Tibial artery (tissue), 4 donors: ENCODE results near the gene PALB2.

ENCODE experiments used
- DNase-seq, 2 donors: peaks; one replicate each; pipeline ENCODE4 v3.0.0-alpha.2; 2019
- H3K27ac ChIP-seq, 2 donors: fragments of 200-600 bp; sonication (generic) in 1 of 2; 1 replicate in 1 of 2; 2 replicates in 1 of 2; pipeline ENCODE4 v1.5.1; 2018 to 2019; ENCODE audit warnings: mild to moderate bottlenecking in 1 of 2
- H3K27me3 ChIP-seq, 2 donors: fragments of 200-600 bp; sonication (generic) in 1 of 2; one replicate each; pipeline versions ENCODE4 v1.5.1 to v1.6.0; 2016 to 2019
- H3K36me3 ChIP-seq, 3 donors: fragments of 200-600 bp; sonication (generic) in 2 of 3; one replicate each; pipeline ENCODE4 v1.5.1; 2016 to 2019; ENCODE audit warnings: mild to moderate bottlenecking in 2 of 3
- H3K4me1 ChIP-seq, 4 donors: fragments of 200-600 bp; sonication (generic) in 2 of 4; 1 replicate in 3 of 4; 2 replicates in 1 of 4; pipeline ENCODE4 v1.5.1; 2016 to 2019
- H3K4me3 ChIP-seq, 2 donors: fragments of 200-600 bp; sonication (generic) in 1 of 2; 1 replicate in 1 of 2; 2 replicates in 1 of 2; pipeline ENCODE4 v1.5.1; 2018 to 2019; ENCODE audit warnings: mild to moderate bottlenecking in 2 of 2
- H3K9me3 ChIP-seq, 3 donors: fragments of 200-600 bp; sonication (generic) in 1 of 3; one replicate each; pipeline ENCODE4 v1.5.1; 2016 to 2019
- intact Hi-C: fragments of 100-400 bp; cut with DNase I; formaldehyde crosslinking; loops from one replicate; pipeline ENCODE4 v1.15.0; 2023; ENCODE audit warnings: low total_unique reads
- TF ChIP-seq, protein P1 (sequence below), 2 experiments: fragments of 200-600 bp in 1 of 2; fragments of 450-650 bp in 1 of 2; IDR thresholded peaks; one replicate each; pipeline ENCODE4 v1.5.1; 2017 to 2019; ENCODE audit warnings: antibody characterized with exemption in 2 of 2, mild to moderate bottlenecking in 1 of 2, moderate library complexity in 1 of 2

The PALB2 gene

GRCh38 chr16:23640931-23641765 lies at the start of gene PALB2, which contains the start of gene DCTN5:
Gene PALB2 (minus strand): TSS chr16:23641310. CDS start chr16:23641157, 153 bp downstream.
Gene DCTN5 (plus strand): TSS chr16:23641466. CDS start chr16:23641543, 77 bp downstream.
- intact Hi-C loops = loop anchor here (5.0 kb wide), 1 partner anchor 44 kb away; the partner anchor contains the start of gene NDUFAB1
- H3K36me3 ChIP-seq = peaks cover 23 to 35% (median 24%) of the 10 kb centered on the region in 3 donors
- no peaks in the 10 kb centered on the region for H3K9me3 ChIP-seq
- TF ChIP-seq, protein P1, sequence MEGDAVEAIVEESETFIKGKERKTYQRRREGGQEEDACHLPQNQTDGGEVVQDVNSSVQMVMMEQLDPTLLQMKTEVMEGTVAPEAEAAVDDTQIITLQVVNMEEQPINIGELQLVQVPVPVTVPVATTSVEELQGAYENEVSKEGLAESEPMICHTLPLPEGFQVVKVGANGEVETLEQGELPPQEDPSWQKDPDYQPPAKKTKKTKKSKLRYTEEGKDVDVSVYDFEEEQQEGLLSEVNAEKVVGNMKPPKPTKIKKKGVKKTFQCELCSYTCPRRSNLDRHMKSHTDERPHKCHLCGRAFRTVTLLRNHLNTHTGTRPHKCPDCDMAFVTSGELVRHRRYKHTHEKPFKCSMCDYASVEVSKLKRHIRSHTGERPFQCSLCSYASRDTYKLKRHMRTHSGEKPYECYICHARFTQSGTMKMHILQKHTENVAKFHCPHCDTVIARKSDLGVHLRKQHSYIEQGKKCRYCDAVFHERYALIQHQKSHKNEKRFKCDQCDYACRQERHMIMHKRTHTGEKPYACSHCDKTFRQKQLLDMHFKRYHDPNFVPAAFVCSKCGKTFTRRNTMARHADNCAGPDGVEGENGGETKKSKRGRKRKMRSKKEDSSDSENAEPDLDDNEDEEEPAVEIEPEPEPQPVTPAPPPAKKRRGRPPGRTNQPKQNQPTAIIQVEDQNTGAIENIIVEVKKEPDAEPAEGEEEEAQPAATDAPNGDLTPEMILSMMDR (IDR thresholded peaks at IDR 0.05) = peak in 1 of 2 experiments; percentile 9
- peak within 1 kb of the TSS; percentile 64 to 87 for H3K4me3 ChIP-seq
- no peaks in the 10 kb centered on the region for H3K27me3 ChIP-seq
- peaks cover 0 to 29% (median 19%) of the 10 kb centered on the region in 4 donors for H3K4me1 ChIP-seq
- peak within 1 kb of the TSS; percentile 76 to 90 for H3K27ac ChIP-seq
- DNase-seq = peak; percentile 93 to 96

DNA sequence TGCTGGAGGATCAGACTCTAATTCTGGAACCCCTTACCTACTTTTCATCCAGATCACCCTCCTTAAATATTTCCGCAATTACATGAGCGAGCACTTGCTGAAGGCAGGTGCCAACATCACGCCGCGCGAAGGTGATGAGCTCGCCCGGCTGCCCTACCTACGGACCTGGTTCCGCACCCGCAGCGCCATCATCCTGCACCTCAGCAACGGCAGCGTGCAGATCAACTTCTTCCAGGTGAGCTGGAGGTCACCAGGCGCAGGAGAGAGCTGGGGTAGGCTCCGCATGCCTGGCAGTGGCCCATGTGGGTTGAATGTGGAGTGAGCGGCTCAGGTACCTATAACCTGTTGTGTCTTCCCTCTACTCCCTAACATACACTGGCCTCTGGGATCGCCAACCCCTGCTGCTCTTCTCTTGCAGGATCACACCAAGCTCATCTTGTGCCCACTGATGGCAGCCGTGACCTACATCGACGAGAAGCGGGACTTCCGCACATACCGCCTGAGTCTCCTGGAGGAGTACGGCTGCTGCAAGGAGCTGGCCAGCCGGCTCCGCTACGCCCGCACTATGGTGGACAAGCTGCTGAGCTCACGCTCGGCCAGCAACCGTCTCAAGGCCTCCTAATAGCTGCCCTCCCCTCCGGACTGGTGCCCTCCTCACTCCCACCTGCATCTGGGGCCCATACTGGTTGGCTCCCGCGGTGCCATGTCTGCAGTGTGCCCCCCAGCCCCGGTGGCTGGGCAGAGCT lies 48.5 kb upstream of the PALB2 start:
- no peak for DNase-seq
- peaks cover 33 to 65% (median 51%) of the 10 kb centered on the region in 3 donors for H3K36me3 ChIP-seq
- intact Hi-C loops = no loop called here

GRCh38 chr16:23687034-23687808 lies 46.1 kb upstream of the PALB2 start:
- DNase-seq = no peak
- TF ChIP-seq, protein P1 (IDR thresholded peaks at IDR 0.05) = no peak
- Histone ChIP-seq H3K4me3 (no peak overlapping the region), H3K4me1 (no peaks in the 10 kb centered on the region), H3K27ac (no peak overlapping the region), H3K9me3 (no peaks in the 10 kb centered on the region), H3K27me3 (no peaks in the 10 kb centered on the region), H3K36me3 (peaks cover 33 to 85% (median 62%) of the 10 kb centered on the region in 3 donors)
- intact Hi-C loops = no loop called here

More for the DNA sequence above, 48.5 kb upstream of the PALB2 start:
- Histone ChIP-seq H3K9me3 (no peaks in the 10 kb centered on the region), H3K4me1 (peaks cover 0 to 5% (median 2%) of the 10 kb centered on the region in 4 donors), H3K27me3 (no peaks in the 10 kb centered on the region), H3K27ac (no peak overlapping the region), H3K4me3 (no peak overlapping the region)
- TF ChIP-seq, protein P1 (IDR thresholded peaks at IDR 0.05) = no peak

DNA sequence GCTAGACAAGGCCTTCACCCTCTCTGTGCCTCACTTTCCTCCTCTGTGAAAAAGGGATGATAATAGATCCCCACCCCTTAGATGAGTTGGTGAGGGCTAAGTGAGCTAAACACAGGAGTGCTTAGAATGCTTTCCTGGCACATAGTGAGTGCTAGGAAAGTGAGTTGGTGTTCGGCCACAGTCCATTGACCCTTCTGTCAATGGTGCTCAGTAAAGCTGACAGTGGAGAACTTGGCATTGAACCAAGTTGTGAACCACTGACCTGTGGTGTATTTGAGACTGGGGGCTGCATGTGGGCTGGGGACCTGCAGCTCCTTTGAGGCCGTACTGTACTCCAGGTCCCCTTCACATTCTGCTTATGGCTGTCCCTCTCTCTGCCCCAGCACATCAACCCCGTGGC lies 42.4 kb upstream of the PALB2 start:
- intact Hi-C loops = no loop called here
- TF ChIP-seq, protein P1 (IDR thresholded peaks at IDR 0.05) = no peak

GRCh38 chr16:23682181-23682580 lies 41.1 kb upstream of the PALB2 start:
- Histone ChIP-seq H3K9me3 (no peaks in the 10 kb centered on the region), H3K4me1 (peaks cover 0 to 17% (median 13%) of the 10 kb centered on the region in 4 donors), H3K27ac (no peak overlapping the region), H3K27me3 (no peaks in the 10 kb centered on the region), H3K4me3 (no peak overlapping the region), H3K36me3 (peaks cover under 1 to 66% (median 38%) of the 10 kb centered on the region in 3 donors)
- intact Hi-C loops = no loop called here
- TF ChIP-seq, protein P1 (IDR thresholded peaks at IDR 0.05) = no peak
- no peak for DNase-seq

More for the DNA sequence above, 42.4 kb upstream of the PALB2 start:
- Histone ChIP-seq H3K27me3 (no peaks in the 10 kb centered on the region), H3K4me3 (no peak overlapping the region), H3K4me1 (peaks cover 0 to 10% (median 8%) of the 10 kb centered on the region in 4 donors), H3K27ac (no peak overlapping the region), H3K9me3 (no peaks in the 10 kb centered on the region), H3K36me3 (peaks cover 11 to 79% (median 51%) of the 10 kb centered on the region in 3 donors)
- DNase-seq = no peak
